ENCODE measurements around the gene MZB1.

The MZB1 gene

DNA sequence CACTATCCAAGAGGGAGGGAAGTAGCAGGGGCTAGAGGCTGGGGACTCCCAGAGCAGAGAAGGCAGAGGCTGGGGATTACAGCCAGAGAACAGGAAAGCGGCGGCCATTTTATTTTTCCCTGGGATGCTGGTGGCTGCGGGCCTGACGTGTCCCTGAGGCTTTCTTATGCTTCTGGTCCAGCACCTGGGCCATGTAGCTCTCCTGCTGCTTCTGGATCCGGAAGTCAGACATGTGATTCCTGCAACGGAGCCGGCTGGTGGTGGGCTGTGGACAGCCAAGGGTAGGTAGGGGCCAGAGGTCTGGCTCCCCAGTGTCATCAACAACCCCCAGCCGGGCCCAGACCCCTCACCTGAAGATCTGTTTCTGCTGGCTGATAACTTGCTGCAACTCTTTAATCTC lies 7.0 kb upstream of the MZB1 start:
- H2BK120ac ChIP-seq (ENCODE audit: low read depth, low read length) = no peak overlapping the region
- H3K79me1 ChIP-seq (replicated peaks; ENCODE audit: low read length, poor library complexity, severe bottlenecking) = no peaks in the 10 kb centered on the region
- peaks cover 18 to 29% of the 10 kb centered on the region in 2 experiments for H3K27me3 ChIP-seq (ENCODE audit: control insufficient read depth in 1 of 2, insufficient read depth in 1 of 2, low read length in 2 of 2)
- H3K4ac ChIP-seq (ENCODE audit: low read depth in 1 of 2, low read length in 2 of 2) = no peak overlapping the region
- H4K91ac ChIP-seq (ENCODE audit: low read length) = no peak overlapping the region
- no peak overlapping the region for H2AFZ ChIP-seq (ENCODE audit: low read depth, low read length)
- H2BK12ac ChIP-seq (ENCODE audit: low read length in 2 of 2) = no peak overlapping the region
- H3K4me1 ChIP-seq (ENCODE audit: control insufficient read depth, insufficient read depth, low read depth, low read length) = peaks cover 32% of the 10 kb centered on the region
- H2AK5ac ChIP-seq (ENCODE audit: low read length, severe bottlenecking) = no peak overlapping the region
- no peak for DNase-seq
- H2BK15ac ChIP-seq (ENCODE audit: low read depth, poor library complexity, severe bottlenecking) = peak overlapping the region; percentile 23
- H3K4me2 ChIP-seq (ENCODE audit: low read length, poor library complexity, severe bottlenecking) = no peak overlapping the region
- no peak overlapping the region for H3K14ac ChIP-seq (ENCODE audit: low read length in 2 of 2)
- no peak overlapping the region for H3K23ac ChIP-seq (ENCODE audit: low read length in 2 of 2)
- no peak overlapping the region for H3K4me3 ChIP-seq (ENCODE audit: insufficient read depth in 1 of 2, low read depth in 1 of 2, low read length in 2 of 2)
- no peak overlapping the region for H3K18ac ChIP-seq (ENCODE audit: low read depth in 1 of 2, low read length in 2 of 2)
- H2BK5ac ChIP-seq (ENCODE audit: low read depth, low read length, poor library complexity, severe bottlenecking) = no peak overlapping the region
- H3K9me3 ChIP-seq (ENCODE audit: control insufficient read depth, low read length) = no peaks in the 10 kb centered on the region
- 89% methylated on average over 7 of the region's 8 CpGs for WGBS
- peaks cover 7 to 18% of the 10 kb centered on the region in 2 experiments for H3K36me3 ChIP-seq (ENCODE audit: control insufficient read depth in 1 of 2, insufficient read depth in 2 of 2, low read depth in 1 of 2, low read length in 2 of 2)
- no peak overlapping the region for H3K27ac ChIP-seq (ENCODE audit: low read length, poor library complexity, severe bottlenecking)
- H3K9ac ChIP-seq (ENCODE audit: low read length) = no peak overlapping the region
- H4K8ac ChIP-seq (ENCODE audit: low read length) = no peak overlapping the region

DNA sequence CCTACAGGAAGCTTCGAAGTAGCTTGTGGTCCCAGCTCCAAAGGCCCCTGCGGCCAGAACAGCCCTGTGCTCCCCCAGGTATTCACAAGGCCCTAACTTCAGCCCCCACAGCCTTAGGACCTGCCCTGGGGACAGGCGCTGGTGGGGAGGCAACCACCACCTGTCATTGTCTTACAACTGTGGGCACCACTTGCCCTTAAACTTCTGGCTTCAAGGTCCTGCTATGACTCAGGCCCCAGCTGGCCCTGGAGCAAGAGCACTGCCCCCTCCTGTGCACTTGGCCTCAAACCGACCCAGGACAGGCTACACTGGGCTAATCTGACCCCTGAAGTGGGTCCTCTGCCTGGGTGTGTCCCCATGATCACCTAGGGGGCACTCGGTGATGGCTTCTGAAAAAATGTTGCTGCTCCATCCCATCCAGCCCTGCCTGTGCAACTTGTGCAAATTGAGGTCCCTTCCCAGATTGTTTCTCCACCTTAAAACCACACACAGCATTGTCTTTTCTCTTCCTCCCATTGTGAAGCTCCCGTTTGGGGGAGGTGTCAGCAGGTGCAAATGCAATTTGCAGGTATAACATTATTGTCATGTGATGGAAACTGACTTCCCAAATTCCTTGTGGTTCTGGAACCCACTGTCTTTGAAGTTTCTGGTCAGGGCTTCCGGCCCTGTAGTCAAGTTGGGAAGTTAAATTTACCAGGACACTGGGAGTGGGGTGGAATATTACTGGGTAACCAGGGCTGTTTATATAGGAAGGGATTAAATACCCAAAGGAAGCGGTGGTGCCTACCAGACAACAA lies 6.3 kb upstream of the MZB1 start:
- Histone ChIP-seq H4K8ac (ENCODE audit: low read length) (no peak overlapping the region), H3K14ac (ENCODE audit: low read length in 2 of 2) (no peak overlapping the region), H2BK12ac (ENCODE audit: low read length in 2 of 2) (no peak overlapping the region), H2BK5ac (ENCODE audit: low read depth, low read length, poor library complexity, severe bottlenecking) (no peak overlapping the region), H2BK120ac (ENCODE audit: low read depth, low read length) (no peak overlapping the region), H3K27ac (ENCODE audit: low read length, poor library complexity, severe bottlenecking) (no peak overlapping the region), H2AK5ac (ENCODE audit: low read length, severe bottlenecking) (no peak overlapping the region), H3K9ac (ENCODE audit: low read length) (no peak overlapping the region), H3K23ac (ENCODE audit: low read length in 2 of 2) (no peak overlapping the region), H2AFZ (ENCODE audit: low read depth, low read length) (no peak overlapping the region), H3K4me3 (ENCODE audit: insufficient read depth in 1 of 2, low read depth in 1 of 2, low read length in 2 of 2) (no peak overlapping the region), H3K9me3 (ENCODE audit: control insufficient read depth, low read length) (no peaks in the 10 kb centered on the region), H3K4ac (ENCODE audit: low read depth in 1 of 2, low read length in 2 of 2) (no peak overlapping the region), H2BK15ac (ENCODE audit: low read depth, poor library complexity, severe bottlenecking) (no peak overlapping the region), H3K4me2 (ENCODE audit: low read length, poor library complexity, severe bottlenecking) (no peak overlapping the region), H3K27me3 (ENCODE audit: control insufficient read depth in 1 of 2, insufficient read depth in 1 of 2, low read length in 2 of 2) (peaks cover 18 to 29% of the 10 kb centered on the region in 2 experiments), H3K4me1 (ENCODE audit: control insufficient read depth, insufficient read depth, low read depth, low read length) (peaks cover 32% of the 10 kb centered on the region), H3K79me1 (replicated peaks; ENCODE audit: low read length, poor library complexity, severe bottlenecking) (no peaks in the 10 kb centered on the region), H3K36me3 (ENCODE audit: control insufficient read depth in 1 of 2, insufficient read depth in 2 of 2, low read depth in 1 of 2, low read length in 2 of 2) (peaks cover under 1 to 13% of the 10 kb centered on the region in 2 experiments), H4K91ac (ENCODE audit: low read length) (no peak overlapping the region), H3K18ac (ENCODE audit: low read depth in 1 of 2, low read length in 2 of 2) (no peak overlapping the region)
- DNase-seq = peak; percentile 30
- WGBS = 79% methylated on average over 7 of the region's 8 CpGs

DNA sequence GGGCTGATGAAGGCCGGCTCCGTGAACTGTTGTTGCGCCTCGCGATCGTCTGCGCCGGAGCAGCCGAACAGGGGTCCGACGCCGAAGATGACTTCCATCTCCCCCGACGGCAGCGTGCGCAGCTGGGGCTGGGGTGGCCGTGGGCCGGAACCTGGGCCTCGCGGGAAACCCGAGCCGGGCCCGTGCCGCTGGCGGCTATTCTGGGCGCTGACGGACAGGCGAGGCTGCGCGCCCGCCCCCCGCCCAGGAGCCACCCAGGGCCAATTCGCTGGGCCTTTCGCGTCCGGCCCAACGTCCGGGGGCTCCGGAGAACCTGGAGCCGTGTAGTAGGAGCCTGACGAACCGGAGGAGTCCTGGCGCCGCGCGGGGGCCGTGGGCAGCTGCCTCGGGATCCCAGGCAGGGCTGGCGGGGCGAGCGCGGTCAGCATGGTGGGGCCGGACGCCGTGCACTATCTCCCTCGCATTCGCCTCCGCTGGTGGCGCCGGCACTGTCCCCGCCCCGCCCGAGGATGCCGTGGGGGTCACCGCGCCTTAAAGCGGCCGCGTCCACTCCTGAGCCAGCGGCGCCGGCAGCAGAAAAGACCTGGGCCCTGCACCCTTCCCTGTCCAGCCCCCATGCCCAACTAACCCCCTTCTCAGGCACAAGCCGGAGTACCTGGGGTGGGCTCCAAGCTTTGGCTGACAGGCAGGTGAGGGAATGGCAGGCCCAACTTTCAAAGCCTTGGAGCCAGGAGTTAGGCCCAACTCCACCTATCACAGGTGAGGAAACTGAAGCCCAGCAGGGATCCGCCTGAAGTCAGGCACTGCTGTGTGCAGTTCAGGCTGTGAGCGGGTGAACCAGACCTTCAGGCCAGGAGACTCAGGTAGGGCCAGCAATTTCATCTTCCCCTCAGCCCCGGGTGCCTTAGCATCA lies 5.2 kb upstream of the MZB1 start, which contains the start of gene PROB1:
Gene PROB1 (minus strand): TSS at position 451 of the 913 bp plus-strand sequence. CDS start 23 bp downstream, at position 428.
- 24% methylated on average over 58 of the region's 76 CpGs for WGBS
- no peak within 1 kb of the TSS for H3K27ac ChIP-seq (ENCODE audit: low read length, poor library complexity, severe bottlenecking)

More for the DNA sequence above, 5.2 kb upstream of the MZB1 start, which contains the start of gene PROB1:
- H3K4me1 ChIP-seq (ENCODE audit: control insufficient read depth, insufficient read depth, low read depth, low read length) = peaks cover 32% of the 10 kb centered on the region
- H3K23ac ChIP-seq (ENCODE audit: low read length in 2 of 2) = peak within 1 kb of the TSS in 1 of 2 experiments; percentile 57
- H3K18ac ChIP-seq (ENCODE audit: low read depth in 1 of 2, low read length in 2 of 2) = peak within 1 kb of the TSS in 1 of 2 experiments; percentile 35
- H2BK120ac ChIP-seq (ENCODE audit: low read depth, low read length) = no peak within 1 kb of the TSS
- H2BK15ac ChIP-seq (ENCODE audit: low read depth, poor library complexity, severe bottlenecking) = peak within 1 kb of the TSS; percentile 95
- peak within 1 kb of the TSS; percentile 64 for H4K8ac ChIP-seq (ENCODE audit: low read length)
- no peaks in the 10 kb centered on the region for H3K9me3 ChIP-seq (ENCODE audit: control insufficient read depth, low read length)
- no peak within 1 kb of the TSS for H2AFZ ChIP-seq (ENCODE audit: low read depth, low read length)
- no peaks in the 10 kb centered on the region for H3K79me1 ChIP-seq (replicated peaks; ENCODE audit: low read length, poor library complexity, severe bottlenecking)
- H3K36me3 ChIP-seq (ENCODE audit: control insufficient read depth in 1 of 2, insufficient read depth in 2 of 2, low read depth in 1 of 2, low read length in 2 of 2) = peaks cover 0 to 7% of the 10 kb centered on the region in 2 experiments
- no peak within 1 kb of the TSS for H3K14ac ChIP-seq (ENCODE audit: low read length in 2 of 2)
- H2AK5ac ChIP-seq (ENCODE audit: low read length, severe bottlenecking) = no peak within 1 kb of the TSS
- no peak within 1 kb of the TSS for H2BK5ac ChIP-seq (ENCODE audit: low read depth, low read length, poor library complexity, severe bottlenecking)
- DNase-seq = peak; percentile 22
- H3K4me2 ChIP-seq (ENCODE audit: low read length, poor library complexity, severe bottlenecking) = peak within 1 kb of the TSS; percentile 27
- peak within 1 kb of the TSS; percentile 47 for H4K91ac ChIP-seq (ENCODE audit: low read length)
- H3K27me3 ChIP-seq (ENCODE audit: control insufficient read depth in 1 of 2, insufficient read depth in 1 of 2, low read length in 2 of 2) = peaks cover 18 to 29% of the 10 kb centered on the region in 2 experiments
- H3K9ac ChIP-seq (ENCODE audit: low read length) = peak within 1 kb of the TSS; percentile 65
- no peak within 1 kb of the TSS for H3K4ac ChIP-seq (ENCODE audit: low read depth in 1 of 2, low read length in 2 of 2)
- H3K4me3 ChIP-seq (ENCODE audit: insufficient read depth in 1 of 2, low read depth in 1 of 2, low read length in 2 of 2) = peak within 1 kb of the TSS; percentile 30 to 65
- H2BK12ac ChIP-seq (ENCODE audit: low read length in 2 of 2) = no peak within 1 kb of the TSS
